Measurements from ENCODE around the gene MIPOL1. TPM values are rescaled to one million over a fixed set of nuclear protein-coding genes. Genes with fewer than 3 reads are reported as not detected.

MIPOL1 gene
- total and polyA plus RNA-seq, 2 of the 13 experiments (the other 11 are each of a cell fraction or from before 2014, with no cell fraction given): 8.6 to 34.2 TPM

- ChIA-PET POLR2A (no interaction called here), CTCF (ENCODE audit: low intra/inter-chr PET ratio, low total read pairs) (no interaction called here)
- Histone ChIP-seq H3K9me3 (ENCODE audit: low read length) (no peaks in the 10 kb centered on the region), H3K27ac (ENCODE audit: extremely low read length, insufficient read depth, low read length) (no peak overlapping the region), H3K36me3 (replicated peaks in 1 of 2; ENCODE audit: control insufficient read depth in 1 of 2, insufficient read depth in 2 of 2, low read length in 2 of 2) (no peaks in the 10 kb centered on the region), H3K79me2 (ENCODE audit: insufficient read depth, low read length) (no peaks in the 10 kb centered on the region), H3K4me3 (replicated peaks in 1 of 3; ENCODE audit: insufficient read depth in 1 of 3, low read depth in 2 of 3, low read length in 3 of 3) (no peak overlapping the region), H3K4me1 (ENCODE audit: insufficient read depth, low read length) (no peaks in the 10 kb centered on the region), H2AFZ (ENCODE audit: low read length) (no peak overlapping the region), H3K4me2 (ENCODE audit: low read depth, low read length) (no peak overlapping the region), H3K27me3 (ENCODE audit: control insufficient read depth in 1 of 2, insufficient read depth in 2 of 2, low read length in 2 of 2) (no peaks in the 10 kb centered on the region), H3K9ac (ENCODE audit: insufficient read depth, low read depth, low read length) (no peak overlapping the region), H4K20me1 (ENCODE audit: insufficient read depth, low read length) (no peaks in the 10 kb centered on the region)
- in situ Hi-C loops (cut with HindIII; ENCODE audit: extremely low pct_ligation_motif_present, low pct_unique_long_range_greater_than_20kb): no loop called here
- BruUV-seq (replicated peaks): no TSS peak
- WGBS (ENCODE audit: low lambda C conversion rate): 96% methylated on average over 3 of the region's 3 CpGs
- TF ChIP-seq FOXJ3 (CRISPR knock-in tag; IDR thresholded peaks at IDR 0.05; ENCODE audit: borderline replicate concordance): no peak
- no peak for TF ChIP-seq ZNF788 (CRISPR knock-in tag; IDR thresholded peaks at IDR 0.05; ENCODE audit: borderline replicate concordance)
- no peak for TF ChIP-seq CBFB (CRISPR knock-in tag; IDR thresholded peaks at IDR 0.05)
- no peak for TF ChIP-seq BCL6 (CRISPR knock-in tag; IDR thresholded peaks at IDR 0.05)
- TF ChIP-seq MLXIP (CRISPR knock-in tag; IDR thresholded peaks at IDR 0.05; ENCODE audit: borderline replicate concordance): no peak
- no peak for TF ChIP-seq YEATS4 (CRISPR knock-in tag; IDR thresholded peaks at IDR 0.05; ENCODE audit: borderline replicate concordance)
- TF ChIP-seq CEBPB (IDR thresholded peaks at IDR 0.05; ENCODE audit: borderline replicate concordance, low read depth, low read length): peak; percentile 82; the same call in 1 of the 2 replicates
- no peak for TF ChIP-seq POLR2G (IDR thresholded peaks at IDR 0.05; ENCODE audit: low read depth, low read length)
- no peak for TF ChIP-seq ARID2 (CRISPR knock-in tag; IDR thresholded peaks at IDR 0.05; ENCODE audit: borderline replicate concordance)
- TF ChIP-seq CEBPG (CRISPR knock-in tag; IDR thresholded peaks at IDR 0.05): 0 out of 2 replicates have a peak, but pooled peaks have one; percentile 21
- 0 out of 2 replicates have a peak, but pooled peaks have one; percentile 20 for TF ChIP-seq ZNF382 (CRISPR knock-in tag; IDR thresholded peaks at IDR 0.05; ENCODE audit: borderline replicate concordance)
- no peak for FAIRE-seq
- no peak for ATAC-seq
- intact Hi-C loops (cut with micrococcal nuclease; ENCODE audit: unreplicated experiment): loop anchor here (2.0 kb wide), 1 partner anchor 16 kb away; no protein-coding TSS in a partner anchor
- DNase-seq (ENCODE audit: low spot score): no peak
Observed at GRCh38 chr14:37508503-37508902, 310.8 kb downstream of the MIPOL1 start.
